HCT116 (cell line): ENCODE data around the gene RGS11. TPM values are rescaled to one million over a fixed set of nuclear protein-coding genes. Genes with fewer than 3 reads are reported as not detected.

Source experiments
- ATAC-seq: fragments of 200-7000 bp; cut with Tn5 transposase; 2 replicates; pipeline ENCODE4 v1.9.1; 2020; ENCODE audit warnings: mild to moderate bottlenecking, moderate library complexity
- BruUV-seq: library from RNA; stranded (reverse); fragments of 400-500 nt; replicated peaks from 2 replicates; lab custom pipeline; 2021; lab: Mats Ljungman, UMichigan
- CTCF ChIA-PET: fragments of 300-600 bp; sonication (Branson Sonifier 250); formaldehyde crosslinking; loops from one replicate; lab custom pipeline; 2021; ENCODE audit warnings: antibody characterized with exemption; lab: Charles Lee
- POLR2A ChIA-PET: fragments of 300-600, 350-600 bp; sonication (Branson Sonifier 250); formaldehyde crosslinking; loops from one replicate; lab custom pipeline; 2021; ENCODE audit warnings: antibody characterized with exemption; lab: Charles Lee
- RAD21 ChIA-PET, 2 experiments: fragments of 300-600 bp; sonication (Branson Sonifier 250); formaldehyde crosslinking; loops; one replicate each; lab custom pipeline; 2023; ENCODE audit warnings: low total read pairs in 2 of 2; ENCODE audit not compliant: uncharacterized antibody in 2 of 2, unreplicated experiment in 2 of 2, low non-redundant PET in 1 of 2; lab: Charles Lee
- DNase-seq: peaks from one replicate; pipeline ENCODE4 v3.0.0-alpha.2; 2010; ENCODE audit warnings: low read depth, low spot score
- H2AFZ ChIP-seq: fragments of 200-600 bp; shearing (Covaris generic), sonication (generic); 2 replicates; pipeline ENCODE4 v1.6.1; 2017; ENCODE audit warnings: low read depth, mixed run types, mixed read lengths, antibody characterized with exemption, low read length; ENCODE audit not compliant: poor library complexity, severe bottlenecking
- H3K27ac ChIP-seq: 2 replicates; pipeline ENCODE4 v1.5.1; 2012; ENCODE audit warnings: low read depth, low read length
- H3K27me3 ChIP-seq: fragments of 200-600 bp; sonication (generic); 2 replicates; pipeline ENCODE4 v1.6.1; 2016; ENCODE audit warnings: mixed run types, low read length, mixed read lengths; ENCODE audit not compliant: insufficient read depth
- H3K36me3 ChIP-seq, 2 experiments: fragments of 200-500 bp in 1 of 2; fragments of 200-600 bp in 1 of 2; sonication (Bioruptor generic) in 1 of 2; sonication (generic) in 1 of 2; 2 replicates each; pipeline versions ENCODE4 v1.5.1 to v1.6.1; 2014 to 2016; ENCODE audit warnings: low read length in 2 of 2, inconsistent platforms in 1 of 2, mixed read lengths in 1 of 2, mixed run types in 1 of 2; ENCODE audit not compliant: insufficient read depth in 2 of 2, control insufficient read depth in 1 of 2
- H3K4me1 ChIP-seq, 2 experiments: fragments of 200-600 bp in 1 of 2; sonication (generic) in 1 of 2; 2 replicates each; pipeline versions ENCODE4 v1.5.1 to v1.6.1; 2012 to 2017; ENCODE audit warnings: low read length in 2 of 2, inconsistent platforms in 1 of 2, mild to moderate bottlenecking in 1 of 2, mixed read lengths in 1 of 2, mixed run types in 1 of 2, moderate library complexity in 1 of 2; ENCODE audit not compliant: insufficient read depth in 2 of 2, control insufficient read depth in 1 of 2
- H3K4me2 ChIP-seq: fragments of 200-600 bp; sonication (generic); 2 replicates; pipeline ENCODE4 v1.6.1; 2017; ENCODE audit warnings: mixed run types, low read length, mixed read lengths
- H3K4me3 ChIP-seq, 2 experiments: fragments of 200-600 bp in 1 of 2; sonication (generic) in 1 of 2; replicated peaks in 1 of 2; 2 replicates each; pipeline ENCODE4 v1.5.1; 2011 to 2016; ENCODE audit warnings: low read length in 2 of 2, control low read depth in 1 of 2, low read depth in 1 of 2, mild to moderate bottlenecking in 1 of 2, mixed read lengths in 1 of 2, mixed run types in 1 of 2
- H3K79me2 ChIP-seq: fragments of 200-600 bp; sonication (generic); 2 replicates; pipeline ENCODE4 v1.6.1; 2017; ENCODE audit warnings: mild to moderate bottlenecking, mixed run types, low read length, moderate library complexity, mixed read lengths; ENCODE audit not compliant: insufficient read depth
- H3K9ac ChIP-seq: fragments of 200-600 bp; sonication (generic); 2 replicates; pipeline ENCODE4 v1.6.1; 2016; ENCODE audit warnings: low read length, mixed read lengths
- H3K9me2 ChIP-seq: fragments of 200-600 bp; sonication (generic), shearing (Covaris generic); 2 replicates; pipeline ENCODE4 v1.6.1; 2017; ENCODE audit warnings: mixed run types, mild to moderate bottlenecking, moderate library complexity; ENCODE audit not compliant: insufficient read depth
- H3K9me3 ChIP-seq, 2 experiments: fragments of 200-500 bp in 1 of 2; fragments of 200-600 bp in 1 of 2; sonication (Bioruptor generic) in 1 of 2; sonication (generic) in 1 of 2; 2 replicates each; pipeline ENCODE4 v1.6.1; 2014 to 2017; ENCODE audit warnings: low read length in 2 of 2, mixed read lengths in 2 of 2, inconsistent platforms in 1 of 2, low read depth in 1 of 2, mild to moderate bottlenecking in 1 of 2, mixed run types in 1 of 2, moderate library complexity in 1 of 2; ENCODE audit not compliant: control insufficient read depth in 1 of 2, insufficient read depth in 1 of 2
- H4K20me1 ChIP-seq: fragments of 200-600 bp; sonication (generic), shearing (Covaris generic); 2 replicates; pipeline ENCODE4 v1.6.1; 2017; ENCODE audit warnings: mixed run types, mild to moderate bottlenecking, moderate library complexity; ENCODE audit not compliant: insufficient read depth
- CBX3 ChIP-seq: IDR thresholded peaks from 2 replicates; pipeline ENCODE4 v1.6.1; 2012; ENCODE audit warnings: low read depth
- CEBPB ChIP-seq: IDR thresholded peaks from 2 replicates; pipeline ENCODE4 v1.6.1; 2012; ENCODE audit warnings: low read depth
- EGR1 ChIP-seq: IDR thresholded peaks from 2 replicates; pipeline ENCODE4 v1.6.1; 2012; ENCODE audit warnings: low read depth
- EZH2 ChIP-seq: fragments of 200-600 bp; sonication (generic); IDR thresholded peaks from 2 replicates; pipeline ENCODE4 v1.6.1; 2017; ENCODE audit warnings: antibody characterized with exemption, mixed run types
- EZH2phosphoT487 ChIP-seq: fragments of 200-600 bp; IDR thresholded peaks from 2 replicates; pipeline ENCODE4 v1.6.1; 2018; ENCODE audit warnings: antibody characterized with exemption, borderline replicate concordance
- FOSL1 ChIP-seq: IDR thresholded peaks from 2 replicates; pipeline ENCODE4 v1.6.1; 2012; ENCODE audit warnings: low read depth
- JUND ChIP-seq: IDR thresholded peaks from 2 replicates; pipeline ENCODE4 v1.6.1; 2012
- POLR2A ChIP-seq: IDR thresholded peaks from 2 replicates; pipeline ENCODE4 v1.7.0; 2011; ENCODE audit warnings: borderline replicate concordance; ENCODE audit not compliant: insufficient read depth, insufficient read length; ENCODE audit errors: extremely low read depth
- POLR2AphosphoS5 ChIP-seq: IDR thresholded peaks from 2 replicates; pipeline ENCODE4 v1.6.1; 2011; ENCODE audit warnings: mild to moderate bottlenecking, low read depth, low read length, moderate library complexity
- RAD21 ChIP-seq: IDR thresholded peaks from 2 replicates; pipeline ENCODE4 v1.6.1; 2012; ENCODE audit warnings: low read depth, mild to moderate bottlenecking
- SIN3A ChIP-seq: IDR thresholded peaks from 2 replicates; pipeline ENCODE4 v1.6.1; 2012; ENCODE audit warnings: low read depth
- SP1 ChIP-seq: IDR thresholded peaks from 2 replicates; pipeline ENCODE4 v1.6.1; 2012; ENCODE audit warnings: low read depth
- TCF7L2 ChIP-seq: IDR thresholded peaks from 2 replicates; pipeline ENCODE4 v1.7.0; 2011; ENCODE audit warnings: borderline replicate concordance, inconsistent platforms; ENCODE audit not compliant: insufficient read depth, insufficient read length; ENCODE audit errors: extremely low read depth
- YY1 ChIP-seq: IDR thresholded peaks from 2 replicates; pipeline ENCODE4 v1.6.1; 2011; ENCODE audit warnings: low read length, low read depth, moderate library complexity, mild to moderate bottlenecking; ENCODE audit not compliant: insufficient replicate concordance; ENCODE audit errors: extremely low read depth
- ZFX ChIP-seq: fragments of 450-650 bp; IDR thresholded peaks from 2 replicates; pipeline ENCODE4 v1.6.1; 2017
- ZNF274 ChIP-seq: fragments of 200-500 bp; sonication (Bioruptor generic); IDR thresholded peaks from 2 replicates; pipeline ENCODE4 v1.6.1; 2014; ENCODE audit warnings: mild to moderate bottlenecking, low read depth, low read length, inconsistent platforms
- intact Hi-C: fragments of 100-400 bp; cut with micrococcal nuclease; formaldehyde crosslinking; loops from 2 replicates; pipeline ENCODE4 v1.10.0; 2022
- total RNA-seq: library from RNA; stranded (reverse); gene quantifications from one replicate; pipeline ENCODE4 v1.2.1, GENCODE V29; 2021; ENCODE audit not compliant: unreplicated experiment
- TF ChIP-seq, protein P1 (sequence below): IDR thresholded peaks from 2 replicates; pipeline ENCODE4 v1.6.1; 2012
- TF ChIP-seq, protein P2 (sequence below): IDR thresholded peaks from 2 replicates; pipeline ENCODE4 v1.6.1; 2011; ENCODE audit warnings: mild to moderate bottlenecking, low read length, moderate library complexity; ENCODE audit not compliant: insufficient replicate concordance; ENCODE audit errors: extremely low read depth
- TF ChIP-seq, protein P3 (sequence below): IDR thresholded peaks from 2 replicates; pipeline ENCODE4 v1.6.1; 2012
- TF ChIP-seq, protein P4 (sequence below): IDR thresholded peaks from 2 replicates; pipeline ENCODE4 v1.6.1; 2012; ENCODE audit warnings: low read depth

Gene RGS11
- total RNA-seq, 1 experiment from 2014 or later, result not detected

- TF ChIP-seq, protein P1, sequence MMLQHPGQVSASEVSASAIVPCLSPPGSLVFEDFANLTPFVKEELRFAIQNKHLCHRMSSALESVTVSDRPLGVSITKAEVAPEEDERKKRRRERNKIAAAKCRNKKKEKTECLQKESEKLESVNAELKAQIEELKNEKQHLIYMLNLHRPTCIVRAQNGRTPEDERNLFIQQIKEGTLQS, result no peak
These were observed 41.1 kb downstream of the RGS11 start, which contains the start of gene FAM234A (continued) for GRCh38 chr16:234468-235305.

GRCh38 chr16:230949-231348 lies 44.8 kb downstream of the RGS11 start:
- ChIA-PET POLR2A (no interaction called here), RAD21 (no interaction called here), CTCF (no interaction called here)
- Histone ChIP-seq H3K4me1 (peaks cover 0 to 13% of the 10 kb centered on the region in 2 experiments; a peak in 2 of 4 replicates), H4K20me1 (peaks cover 9% of the 10 kb centered on the region; the same call in 1 of the 2 replicates), H3K9me3 (no peaks in the 10 kb centered on the region), H3K27me3 (no peaks in the 10 kb centered on the region), H3K9me2 (no peaks in the 10 kb centered on the region), H2AFZ (no peak overlapping the region), H3K79me2 (peaks cover 31% of the 10 kb centered on the region), H3K4me3 (no peak overlapping the region), H3K27ac (no peak overlapping the region), H3K36me3 (peaks cover 14 to 16% of the 10 kb centered on the region in 2 experiments; a peak in 2 of 4 replicates), H3K4me2 (no peak overlapping the region), H3K9ac (no peak overlapping the region)
- no peak for ATAC-seq
- DNase-seq, result no peak
- TF ChIP-seq, protein P2, sequence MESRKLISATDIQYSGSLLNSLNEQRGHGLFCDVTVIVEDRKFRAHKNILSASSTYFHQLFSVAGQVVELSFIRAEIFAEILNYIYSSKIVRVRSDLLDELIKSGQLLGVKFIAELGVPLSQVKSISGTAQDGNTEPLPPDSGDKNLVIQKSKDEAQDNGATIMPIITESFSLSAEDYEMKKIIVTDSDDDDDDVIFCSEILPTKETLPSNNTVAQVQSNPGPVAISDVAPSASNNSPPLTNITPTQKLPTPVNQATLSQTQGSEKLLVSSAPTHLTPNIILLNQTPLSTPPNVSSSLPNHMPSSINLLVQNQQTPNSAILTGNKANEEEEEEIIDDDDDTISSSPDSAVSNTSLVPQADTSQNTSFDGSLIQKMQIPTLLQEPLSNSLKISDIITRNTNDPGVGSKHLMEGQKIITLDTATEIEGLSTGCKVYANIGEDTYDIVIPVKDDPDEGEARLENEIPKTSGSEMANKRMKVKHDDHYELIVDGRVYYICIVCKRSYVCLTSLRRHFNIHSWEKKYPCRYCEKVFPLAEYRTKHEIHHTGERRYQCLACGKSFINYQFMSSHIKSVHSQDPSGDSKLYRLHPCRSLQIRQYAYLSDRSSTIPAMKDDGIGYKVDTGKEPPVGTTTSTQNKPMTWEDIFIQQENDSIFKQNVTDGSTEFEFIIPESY, result no peak
- TF ChIP-seq CEBPB (no peak), SP1 (no peak), TCF7L2 (no peak), EZH2phosphoT487 (no peak), JUND (no peak), FOSL1 (no peak), EGR1 (no peak), EZH2 (no peak), POLR2A (no peak), CBX3 (no peak), ZFX (no peak), SIN3A (no peak), YY1 (no peak), RAD21 (no peak), POLR2AphosphoS5 (no peak), ZNF274 (no peak)
- TF ChIP-seq, protein P3, sequence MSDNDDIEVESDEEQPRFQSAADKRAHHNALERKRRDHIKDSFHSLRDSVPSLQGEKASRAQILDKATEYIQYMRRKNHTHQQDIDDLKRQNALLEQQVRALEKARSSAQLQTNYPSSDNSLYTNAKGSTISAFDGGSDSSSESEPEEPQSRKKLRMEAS, result no peak
- TF ChIP-seq, protein P1, result no peak
- TF ChIP-seq, protein P4, sequence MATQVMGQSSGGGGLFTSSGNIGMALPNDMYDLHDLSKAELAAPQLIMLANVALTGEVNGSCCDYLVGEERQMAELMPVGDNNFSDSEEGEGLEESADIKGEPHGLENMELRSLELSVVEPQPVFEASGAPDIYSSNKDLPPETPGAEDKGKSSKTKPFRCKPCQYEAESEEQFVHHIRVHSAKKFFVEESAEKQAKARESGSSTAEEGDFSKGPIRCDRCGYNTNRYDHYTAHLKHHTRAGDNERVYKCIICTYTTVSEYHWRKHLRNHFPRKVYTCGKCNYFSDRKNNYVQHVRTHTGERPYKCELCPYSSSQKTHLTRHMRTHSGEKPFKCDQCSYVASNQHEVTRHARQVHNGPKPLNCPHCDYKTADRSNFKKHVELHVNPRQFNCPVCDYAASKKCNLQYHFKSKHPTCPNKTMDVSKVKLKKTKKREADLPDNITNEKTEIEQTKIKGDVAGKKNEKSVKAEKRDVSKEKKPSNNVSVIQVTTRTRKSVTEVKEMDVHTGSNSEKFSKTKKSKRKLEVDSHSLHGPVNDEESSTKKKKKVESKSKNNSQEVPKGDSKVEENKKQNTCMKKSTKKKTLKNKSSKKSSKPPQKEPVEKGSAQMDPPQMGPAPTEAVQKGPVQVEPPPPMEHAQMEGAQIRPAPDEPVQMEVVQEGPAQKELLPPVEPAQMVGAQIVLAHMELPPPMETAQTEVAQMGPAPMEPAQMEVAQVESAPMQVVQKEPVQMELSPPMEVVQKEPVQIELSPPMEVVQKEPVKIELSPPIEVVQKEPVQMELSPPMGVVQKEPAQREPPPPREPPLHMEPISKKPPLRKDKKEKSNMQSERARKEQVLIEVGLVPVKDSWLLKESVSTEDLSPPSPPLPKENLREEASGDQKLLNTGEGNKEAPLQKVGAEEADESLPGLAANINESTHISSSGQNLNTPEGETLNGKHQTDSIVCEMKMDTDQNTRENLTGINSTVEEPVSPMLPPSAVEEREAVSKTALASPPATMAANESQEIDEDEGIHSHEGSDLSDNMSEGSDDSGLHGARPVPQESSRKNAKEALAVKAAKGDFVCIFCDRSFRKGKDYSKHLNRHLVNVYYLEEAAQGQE, result no peak
- intact Hi-C loops, result no loop called here
- BruUV-seq, result no TSS peak
